Omental fat pad (tissue), 4 donors: ENCODE measurements around the gene MYO9B. TPM values are rescaled to one million over a fixed set of nuclear protein-coding genes. Genes with fewer than 3 reads are reported as not detected.

ENCODE experiments used
- ATAC-seq: fragments of 150-250 bp; one replicate; pipeline ENCODE4 v1.9.1; 2016; ENCODE audit warnings: mild to moderate bottlenecking, moderate library complexity; ENCODE audit not compliant: low FRiP score
- DNase-seq: peaks from one replicate; pipeline ENCODE4 v3.0.0-alpha.2; 2019; ENCODE audit warnings: low spot score
- total RNA-seq, 4 donors: library from RNA; depleted of rRNA; stranded (reverse); fragments of >200 nt; gene quantifications; one replicate each; pipeline ENCODE4 v1.1.0, GENCODE V29; 2016
- TF ChIP-seq, protein P1 (sequence below), 3 donors: fragments of 450-650 bp; IDR thresholded peaks; one replicate each; pipeline ENCODE4 v1.5.1; 2016 to 2017; ENCODE audit warnings: antibody characterized with exemption in 3 of 3, mild to moderate bottlenecking in 3 of 3, moderate library complexity in 2 of 3

The MYO9B gene
- total RNA-seq, 4 donors from 2014 or later = 52.7 to 149 (median 85.7) TPM

DNA sequence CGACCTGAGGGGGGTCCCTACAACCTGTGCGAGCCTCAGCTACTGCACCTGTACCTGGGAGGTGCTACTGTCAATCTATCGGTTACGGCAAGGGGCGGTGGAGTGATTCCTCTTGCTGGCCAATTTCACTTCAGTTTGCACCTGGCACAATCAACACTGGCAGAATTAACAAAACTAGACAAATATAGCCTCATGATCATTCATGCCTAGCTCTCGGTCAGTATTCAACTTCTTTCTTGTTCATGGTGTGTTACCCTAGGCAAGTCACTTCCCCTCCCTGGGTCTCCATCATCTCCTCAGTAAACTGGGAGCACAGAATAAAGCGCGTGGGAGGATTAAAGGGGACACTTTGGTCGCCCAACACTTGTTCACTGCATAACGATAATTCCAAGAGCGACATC is 943 bp upstream of the MYO9B start:
- no peak for ATAC-seq
- TF ChIP-seq, protein P1, sequence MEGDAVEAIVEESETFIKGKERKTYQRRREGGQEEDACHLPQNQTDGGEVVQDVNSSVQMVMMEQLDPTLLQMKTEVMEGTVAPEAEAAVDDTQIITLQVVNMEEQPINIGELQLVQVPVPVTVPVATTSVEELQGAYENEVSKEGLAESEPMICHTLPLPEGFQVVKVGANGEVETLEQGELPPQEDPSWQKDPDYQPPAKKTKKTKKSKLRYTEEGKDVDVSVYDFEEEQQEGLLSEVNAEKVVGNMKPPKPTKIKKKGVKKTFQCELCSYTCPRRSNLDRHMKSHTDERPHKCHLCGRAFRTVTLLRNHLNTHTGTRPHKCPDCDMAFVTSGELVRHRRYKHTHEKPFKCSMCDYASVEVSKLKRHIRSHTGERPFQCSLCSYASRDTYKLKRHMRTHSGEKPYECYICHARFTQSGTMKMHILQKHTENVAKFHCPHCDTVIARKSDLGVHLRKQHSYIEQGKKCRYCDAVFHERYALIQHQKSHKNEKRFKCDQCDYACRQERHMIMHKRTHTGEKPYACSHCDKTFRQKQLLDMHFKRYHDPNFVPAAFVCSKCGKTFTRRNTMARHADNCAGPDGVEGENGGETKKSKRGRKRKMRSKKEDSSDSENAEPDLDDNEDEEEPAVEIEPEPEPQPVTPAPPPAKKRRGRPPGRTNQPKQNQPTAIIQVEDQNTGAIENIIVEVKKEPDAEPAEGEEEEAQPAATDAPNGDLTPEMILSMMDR (IDR thresholded peaks at IDR 0.05) = no peak
- no peak for DNase-seq

GRCh38 chr19:17075864-17076542 is 426 bp downstream of the MYO9B start:
- ATAC-seq (no peak), DNase-seq (no peak)

DNA sequence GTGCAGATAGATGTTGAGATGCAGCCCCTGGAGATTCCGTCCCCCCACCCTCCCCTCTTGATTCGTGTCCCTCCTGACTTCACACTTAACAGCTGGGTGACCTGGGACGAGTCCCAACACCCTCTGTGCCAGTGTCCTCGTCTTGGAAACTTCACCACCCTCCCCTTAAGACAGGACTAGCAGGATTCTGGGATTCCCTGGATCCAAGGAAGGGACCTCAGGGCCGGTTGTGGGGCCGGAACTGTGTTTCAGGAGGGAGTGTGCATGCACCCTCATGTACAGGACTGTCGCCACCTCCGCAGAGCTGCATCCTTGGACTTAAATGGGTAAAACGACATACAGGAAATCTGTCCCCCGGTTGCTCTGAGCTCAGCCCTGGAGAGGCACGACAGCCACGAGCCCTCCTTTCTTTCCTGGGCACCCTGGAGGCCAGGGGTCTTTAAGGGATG is 990 bp downstream of the MYO9B start:
- TF ChIP-seq, protein P1 (IDR thresholded peaks at IDR 0.05) = no peak
- no peak for DNase-seq
- ATAC-seq = no peak

More at GRCh38 chr19:17075864-17076542, 426 bp downstream of the MYO9B start:
- TF ChIP-seq, protein P1 (IDR thresholded peaks at IDR 0.05) = no peak

- TF ChIP-seq, protein P1 (IDR thresholded peaks at IDR 0.05) = no peak
- ATAC-seq (no peak), DNase-seq (no peak)
Measured at GRCh38 chr19:17077447-17078028, 2.0 kb downstream of the MYO9B start.

GRCh38 chr19:17078036-17078919 is 2.7 kb downstream of the MYO9B start:
- ATAC-seq (no peak), DNase-seq (no peak)
- TF ChIP-seq, protein P1 (IDR thresholded peaks at IDR 0.05) = no peak

GRCh38 chr19:17078920-17079709 is 3.5 kb downstream of the MYO9B start:
- TF ChIP-seq, protein P1 (IDR thresholded peaks at IDR 0.05) = no peak
- DNase-seq (no peak), ATAC-seq (no peak)
